KBM-7 (cell line): ENCODE data around the gene CPEB3.
A peak's percentile ranks its signal among the peaks of the same experiment; 100 is the strongest.

Source experiments
- DNase-seq: peaks from one replicate; pipeline ENCODE4 v3.0.0-alpha.2; 2015
- in situ Hi-C: fragments of 300-500 bp; cut with MboI; formaldehyde crosslinking; loops from 2 replicates; pipeline ENCODE4 v1.14.3; 2020; ENCODE audit warnings: low sequenced_read_pairs, low pct_unique_long_range_greater_than_20kb, mixed read lengths

CPEB3 gene

GRCh38 chr10:92278996-92279696 lies 11.7 kb downstream of the CPEB3 start:
- DNase-seq = peak; percentile 21
- in situ Hi-C loops = no loop called here

GRCh38 chr10:92274071-92274470 lies 16.8 kb downstream of the CPEB3 start:
- in situ Hi-C loops = no loop called here
- DNase-seq = no peak

DNA sequence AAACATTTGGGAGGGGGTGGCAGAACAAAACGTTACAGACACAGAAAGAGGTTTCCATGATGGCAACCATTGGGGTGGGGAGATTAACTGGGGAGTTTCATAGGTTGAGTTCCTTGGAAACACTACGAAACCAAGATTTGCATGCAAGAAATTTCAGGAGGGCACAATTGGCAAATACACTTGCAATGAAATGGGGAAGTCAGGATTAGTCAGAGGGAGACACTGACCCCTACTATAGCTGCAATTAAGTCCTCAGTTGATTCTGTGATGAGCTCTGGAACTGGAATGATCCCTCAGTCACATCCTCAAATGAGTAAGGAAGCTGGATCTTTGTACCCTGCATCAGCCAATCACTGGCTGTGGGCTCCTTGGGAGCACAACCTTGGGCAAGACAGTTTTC lies 22.1 kb downstream of the CPEB3 start:
- in situ Hi-C loops = no loop called here
- peak; percentile 25 for DNase-seq

DNA sequence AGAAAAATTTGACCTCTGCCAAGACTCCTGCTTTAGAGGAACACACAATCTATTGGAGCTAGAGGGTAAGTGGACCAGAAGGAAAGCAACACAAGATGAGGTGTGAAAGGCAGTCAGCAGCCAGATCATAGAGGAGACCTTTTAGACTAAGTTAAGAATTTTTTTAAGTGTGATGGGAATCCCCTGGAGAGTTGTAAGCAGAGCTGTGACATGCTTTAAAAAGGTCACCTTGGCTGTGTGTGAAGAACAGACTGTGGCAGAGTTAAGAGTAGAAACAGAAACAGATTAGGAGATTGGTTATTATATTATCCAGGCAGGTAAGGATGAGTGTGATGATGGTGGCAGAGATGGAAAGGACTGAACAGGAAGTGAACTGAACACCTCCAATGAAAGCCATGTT lies 23.5 kb downstream of the CPEB3 start:
- in situ Hi-C loops = no loop called here
- no peak for DNase-seq

DNA sequence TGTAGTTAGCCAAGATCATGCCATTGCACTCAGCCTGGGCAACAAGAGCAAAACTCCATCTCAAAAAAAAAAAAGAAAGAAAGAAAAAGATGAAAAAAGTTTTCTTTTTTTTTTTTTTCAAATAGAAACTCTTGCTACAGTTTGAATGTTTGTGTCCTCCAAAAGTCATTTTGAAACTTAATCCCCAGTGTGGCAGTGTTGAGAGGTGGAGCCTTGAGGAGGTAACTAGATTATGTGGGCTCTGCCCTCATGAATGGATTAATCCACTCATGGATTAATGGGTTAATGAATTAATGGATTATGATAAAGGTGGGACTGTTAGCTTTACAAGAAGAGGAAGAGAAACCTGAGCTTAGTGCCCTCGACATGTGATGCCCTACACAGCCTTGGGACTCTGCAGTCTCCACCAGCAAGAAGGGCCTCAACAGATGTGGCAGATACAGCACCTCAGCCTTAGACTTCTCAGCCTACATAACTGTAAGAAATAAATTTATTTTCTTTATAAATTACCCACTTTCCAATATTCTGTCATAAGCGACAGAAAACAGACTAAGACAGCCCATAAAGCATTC lies 25.1 kb downstream of the CPEB3 start:
- DNase-seq = no peak
- in situ Hi-C loops = no loop called here

DNA sequence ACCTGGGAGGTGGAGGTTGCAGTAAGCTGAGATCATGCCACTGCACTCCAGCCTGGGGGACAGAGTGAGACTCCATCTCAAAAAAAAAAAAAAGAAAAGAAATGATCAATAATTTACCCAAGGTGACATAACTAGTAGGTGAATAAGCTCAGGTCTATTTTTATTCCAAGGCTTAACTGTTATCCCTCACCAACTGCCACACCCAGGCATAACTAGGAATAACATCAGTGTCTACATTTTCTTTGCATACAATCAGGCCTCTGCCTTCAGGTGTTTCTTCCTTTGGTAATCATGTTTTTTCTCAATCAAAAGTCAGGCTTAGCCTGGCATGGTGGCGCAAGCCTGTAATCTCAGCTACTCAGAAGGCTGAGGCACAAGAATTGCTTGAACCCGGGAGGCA lies 26.6 kb downstream of the CPEB3 start:
- no peak for DNase-seq
- in situ Hi-C loops = no loop called here

- no peak for DNase-seq
- in situ Hi-C loops = no loop called here
Observed at GRCh38 chr10:92263396-92263795, 27.5 kb downstream of the CPEB3 start.

- no peak for DNase-seq
- in situ Hi-C loops = no loop called here
Observed at GRCh38 chr10:92248566-92248965, 42.3 kb downstream of the CPEB3 start.

DNA sequence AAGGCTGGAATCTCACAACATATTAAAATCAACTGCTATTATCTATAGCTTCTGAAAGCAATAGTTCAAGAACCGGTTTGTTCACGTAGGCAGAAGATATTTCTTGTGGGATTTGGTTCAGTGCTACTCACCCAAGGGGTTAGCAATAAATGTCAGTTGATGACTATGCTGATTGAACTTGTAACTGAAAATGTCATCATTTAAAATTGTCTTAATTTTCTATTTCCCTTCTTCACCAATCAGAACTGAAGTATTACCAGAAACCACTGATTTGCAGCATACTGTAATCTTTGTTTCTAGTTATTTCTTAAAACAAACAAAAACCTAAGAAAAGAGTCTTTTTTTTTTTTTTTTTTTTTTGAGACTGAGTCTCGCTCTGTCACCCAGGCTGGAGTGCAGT lies 46.1 kb downstream of the CPEB3 start:
- in situ Hi-C loops = no loop called here
- DNase-seq = no peak

DNA sequence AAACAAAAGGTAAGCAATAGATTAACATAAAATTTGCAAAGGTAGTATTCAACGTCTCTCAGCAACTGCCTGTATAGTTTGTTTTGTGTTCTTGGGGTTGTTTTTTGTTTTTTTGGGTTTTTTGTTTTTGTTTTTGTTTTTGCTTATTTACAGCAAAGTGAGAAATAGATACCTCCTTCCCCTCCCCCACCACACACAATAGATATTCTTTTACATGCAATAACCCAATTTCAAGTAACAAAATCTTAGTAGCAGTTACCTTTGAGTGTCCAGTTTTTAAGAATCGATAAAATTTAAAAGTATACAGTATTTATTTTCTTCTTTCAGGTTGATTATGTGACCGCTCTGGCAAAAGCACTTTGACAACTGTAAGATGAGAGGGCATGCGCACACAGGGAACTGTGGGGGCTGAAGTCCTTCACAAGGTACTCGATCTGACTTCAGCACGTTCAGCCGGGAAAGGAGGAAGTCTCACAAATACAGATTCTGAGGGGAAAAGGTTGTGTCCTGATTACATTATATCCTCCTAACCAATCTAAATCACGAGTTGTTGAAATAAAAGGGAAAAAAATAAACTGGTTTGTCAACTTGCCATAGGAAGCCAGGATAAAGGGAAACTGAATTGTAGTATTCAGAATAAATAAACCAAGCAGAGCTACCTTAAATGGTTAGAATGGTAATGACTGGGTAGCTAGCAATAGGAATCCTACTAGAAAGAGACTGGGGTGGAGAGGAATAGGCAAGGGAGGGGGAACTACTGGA lies 47.8 kb downstream of the CPEB3 start:
- peak; percentile 82 for DNase-seq
- in situ Hi-C loops = no loop called here

- DNase-seq = no peak
- in situ Hi-C loops = no loop called here
Observed at GRCh38 chr10:92242380-92242779, 48.5 kb downstream of the CPEB3 start.

DNA sequence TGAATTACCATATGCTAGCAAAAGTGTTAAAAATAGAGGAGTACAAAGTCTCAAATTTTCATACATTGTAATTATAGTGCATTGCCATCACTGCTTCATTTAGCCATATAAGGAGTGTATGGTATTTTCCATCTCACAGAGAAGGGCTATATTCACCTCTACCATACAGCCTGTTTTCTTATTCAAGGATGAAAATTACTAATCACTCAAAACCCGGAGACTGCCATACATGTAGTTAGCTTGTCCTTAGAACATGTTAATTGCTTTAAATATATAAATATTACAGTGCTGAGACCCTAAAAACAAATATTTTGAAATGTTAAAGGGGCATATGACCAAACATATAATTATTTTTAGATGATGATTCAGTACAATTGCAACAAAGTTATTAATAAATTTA lies 49.4 kb downstream of the CPEB3 start:
- DNase-seq = no peak
- in situ Hi-C loops = no loop called here

- in situ Hi-C loops = no loop called here
- DNase-seq = no peak
Observed at GRCh38 chr10:92241158-92241500, 49.7 kb downstream of the CPEB3 start.

GRCh38 chr10:92240289-92241157 lies 50.4 kb downstream of the CPEB3 start:
- in situ Hi-C loops = no loop called here
- DNase-seq = peak; percentile 90

DNA sequence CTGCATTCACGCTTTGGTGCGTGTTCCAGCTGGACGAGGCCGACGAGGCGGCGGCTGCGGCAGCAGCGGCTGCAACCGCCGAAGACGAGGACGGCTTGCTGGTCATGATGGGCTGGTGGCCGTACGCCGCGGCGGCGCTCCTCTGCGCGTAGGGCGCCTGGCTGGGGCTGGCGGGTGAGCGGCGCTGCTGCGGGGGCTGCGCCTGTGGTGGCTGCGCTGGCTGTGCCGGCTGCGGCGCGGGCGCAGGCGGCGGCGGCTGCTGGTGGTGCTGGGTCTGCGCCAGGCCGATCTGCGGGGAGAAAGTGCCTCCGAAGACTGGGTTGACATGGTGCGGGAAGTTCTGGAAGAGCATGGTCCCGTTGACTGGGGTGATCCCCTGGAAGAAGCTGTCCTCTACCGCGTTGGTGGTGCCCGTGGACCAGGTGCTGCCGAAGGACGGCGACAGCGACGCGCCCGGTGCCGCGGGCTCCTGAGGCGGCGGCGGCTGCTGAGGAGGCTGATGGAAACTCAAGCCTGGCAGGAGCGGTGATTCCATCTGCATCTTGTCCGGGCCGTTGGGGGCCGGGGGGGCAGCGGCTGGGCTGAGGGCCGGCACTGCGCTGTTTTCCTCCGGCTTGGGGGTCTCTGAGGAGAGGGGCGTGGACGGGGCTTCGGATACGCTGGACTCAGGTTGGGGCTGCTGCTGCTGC lies 51.1 kb downstream of the CPEB3 start:
- in situ Hi-C loops = no loop called here
- peak; percentile 65 for DNase-seq

- in situ Hi-C loops = no loop called here
- no peak for DNase-seq
Observed at GRCh38 chr10:92239151-92239599, 51.7 kb downstream of the CPEB3 start.

GRCh38 chr10:92238586-92239098 lies 52.2 kb downstream of the CPEB3 start:
- DNase-seq = no peak
- in situ Hi-C loops = no loop called here

GRCh38 chr10:92238054-92238585 lies 52.8 kb downstream of the CPEB3 start:
- in situ Hi-C loops = no loop called here
- no peak for DNase-seq

GRCh38 chr10:92231196-92231595 lies 59.7 kb downstream of the CPEB3 start:
- no peak for DNase-seq
- in situ Hi-C loops = no loop called here
